Measurements from ENCODE around the gene GNB1L. TPM values are rescaled to one million over a fixed set of nuclear protein-coding genes. Genes with fewer than 3 reads are reported as not detected.

Gene GNB1L
- total RNA-seq, 1 experiment from 2014 or later = 15.8 TPM

DNA sequence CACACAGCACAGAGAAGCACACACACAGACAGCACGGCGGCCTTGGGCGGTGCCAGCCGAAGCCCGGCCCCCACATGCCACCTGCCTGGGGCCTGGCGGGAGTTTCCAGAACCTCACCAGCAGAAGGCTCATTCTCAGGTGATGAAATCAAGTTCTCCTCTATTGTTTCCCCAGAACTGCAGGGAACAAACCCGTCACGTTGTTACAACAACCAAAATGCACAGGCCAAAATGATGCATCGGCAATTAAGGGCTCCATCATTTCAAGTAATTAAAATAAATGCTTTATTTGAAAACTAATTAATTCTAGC lies 30.8 kb downstream of the GNB1L start:
- CTCF ChIA-PET = no interaction called here
- intact Hi-C loops (cut with micrococcal nuclease; ENCODE audit: unreplicated experiment) = no loop called here
- TF ChIP-seq CTCF (IDR thresholded peaks at IDR 0.05; ENCODE audit: insufficient read depth in 1 of 2, low read depth in 1 of 2, low read length in 1 of 2, severe bottlenecking in 1 of 2, unreplicated experiment in 1 of 2) = no peak
- Histone ChIP-seq H3K9me3 (no peaks in the 10 kb centered on the region), H3K4me1 (peaks cover 17% of the 10 kb centered on the region), H3K27me3 (replicated peaks; ENCODE audit: control insufficient read depth, insufficient read depth, low read length) (no peaks in the 10 kb centered on the region), H3K36me3 (ENCODE audit: control insufficient read depth, insufficient read depth, low read length) (no peaks in the 10 kb centered on the region), H3K4me3 (ENCODE audit: low read depth, low read length) (no peak overlapping the region)
- no peaks in the 10 kb centered on the region for H3K9me3 Mint-ChIP-seq (ENCODE audit: unreplicated experiment)
- H3K36me3 Mint-ChIP-seq (ENCODE audit: insufficient read depth, unreplicated experiment) = peaks cover 4% of the 10 kb centered on the region
- no peak overlapping the region for H3K27ac Mint-ChIP-seq (ENCODE audit: unreplicated experiment)
- no TSS peak for BruUV-seq (replicated peaks)
- POLR2A ChIA-PET = no interaction called here
- DNase-seq = no peak
- H3K27me3 Mint-ChIP-seq (ENCODE audit: insufficient read depth, unreplicated experiment) = no peaks in the 10 kb centered on the region
- peaks cover 6% of the 10 kb centered on the region for H3K4me1 Mint-ChIP-seq (ENCODE audit: low read depth, unreplicated experiment)
- H3K4me3 Mint-ChIP-seq (ENCODE audit: unreplicated experiment) = no peak overlapping the region

DNA sequence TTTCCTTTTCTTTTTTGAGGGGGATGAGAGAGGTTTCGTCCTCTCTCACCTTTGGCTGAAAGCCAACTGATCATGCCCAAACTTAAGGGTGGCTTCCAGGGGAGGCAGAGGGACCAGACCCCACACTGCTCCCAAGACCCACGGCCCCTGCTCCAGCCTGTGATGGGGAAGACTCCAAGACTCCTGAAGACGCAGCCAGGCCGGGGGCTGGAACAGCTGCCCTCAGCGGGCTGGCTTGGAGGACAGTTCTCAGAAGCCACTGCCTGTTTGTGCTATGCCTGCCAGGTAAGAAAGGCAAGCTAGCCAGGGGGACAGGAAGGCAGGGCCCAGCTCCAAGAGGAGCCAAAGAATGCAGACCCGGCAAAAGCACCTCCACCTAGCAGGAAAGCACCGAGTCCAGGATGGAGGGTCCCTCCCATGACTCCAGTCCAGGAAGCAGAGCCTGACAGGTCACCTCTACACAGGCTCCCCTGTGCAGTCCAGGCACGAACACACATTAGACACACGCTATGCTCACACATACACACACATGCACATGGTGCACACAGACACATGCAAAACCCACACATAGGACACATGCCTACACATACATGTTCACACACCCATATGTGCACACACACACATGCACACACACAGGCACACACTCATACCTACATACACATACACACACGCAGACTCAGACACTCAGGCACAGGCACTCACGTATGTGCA lies 31.3 kb downstream of the GNB1L start:
- BruUV-seq (replicated peaks) = no TSS peak
- intact Hi-C loops (cut with micrococcal nuclease; ENCODE audit: unreplicated experiment) = no loop called here
- no peak overlapping the region for H3K4me3 ChIP-seq (ENCODE audit: low read depth, low read length)
- H3K9me3 Mint-ChIP-seq (ENCODE audit: unreplicated experiment) = no peaks in the 10 kb centered on the region
- no peaks in the 10 kb centered on the region for H3K27me3 ChIP-seq (replicated peaks; ENCODE audit: control insufficient read depth, insufficient read depth, low read length)
- H3K36me3 ChIP-seq (ENCODE audit: control insufficient read depth, insufficient read depth, low read length) = no peaks in the 10 kb centered on the region
- H3K36me3 Mint-ChIP-seq (ENCODE audit: insufficient read depth, unreplicated experiment) = peaks cover 5% of the 10 kb centered on the region
- ChIA-PET CTCF (no interaction called here), POLR2A (no interaction called here)
- no peak overlapping the region for H3K4me3 Mint-ChIP-seq (ENCODE audit: unreplicated experiment)
- H3K4me1 ChIP-seq = peaks cover 17% of the 10 kb centered on the region
- DNase-seq = no peak
- no peaks in the 10 kb centered on the region for H3K27me3 Mint-ChIP-seq (ENCODE audit: insufficient read depth, unreplicated experiment)
- H3K9me3 ChIP-seq = no peaks in the 10 kb centered on the region
- no peak overlapping the region for H3K27ac Mint-ChIP-seq (ENCODE audit: unreplicated experiment)
- no peak for TF ChIP-seq CTCF (IDR thresholded peaks at IDR 0.05; ENCODE audit: insufficient read depth in 1 of 2, low read depth in 1 of 2, low read length in 1 of 2, severe bottlenecking in 1 of 2, unreplicated experiment in 1 of 2)
- peaks cover 6% of the 10 kb centered on the region for H3K4me1 Mint-ChIP-seq (ENCODE audit: low read depth, unreplicated experiment)

DNA sequence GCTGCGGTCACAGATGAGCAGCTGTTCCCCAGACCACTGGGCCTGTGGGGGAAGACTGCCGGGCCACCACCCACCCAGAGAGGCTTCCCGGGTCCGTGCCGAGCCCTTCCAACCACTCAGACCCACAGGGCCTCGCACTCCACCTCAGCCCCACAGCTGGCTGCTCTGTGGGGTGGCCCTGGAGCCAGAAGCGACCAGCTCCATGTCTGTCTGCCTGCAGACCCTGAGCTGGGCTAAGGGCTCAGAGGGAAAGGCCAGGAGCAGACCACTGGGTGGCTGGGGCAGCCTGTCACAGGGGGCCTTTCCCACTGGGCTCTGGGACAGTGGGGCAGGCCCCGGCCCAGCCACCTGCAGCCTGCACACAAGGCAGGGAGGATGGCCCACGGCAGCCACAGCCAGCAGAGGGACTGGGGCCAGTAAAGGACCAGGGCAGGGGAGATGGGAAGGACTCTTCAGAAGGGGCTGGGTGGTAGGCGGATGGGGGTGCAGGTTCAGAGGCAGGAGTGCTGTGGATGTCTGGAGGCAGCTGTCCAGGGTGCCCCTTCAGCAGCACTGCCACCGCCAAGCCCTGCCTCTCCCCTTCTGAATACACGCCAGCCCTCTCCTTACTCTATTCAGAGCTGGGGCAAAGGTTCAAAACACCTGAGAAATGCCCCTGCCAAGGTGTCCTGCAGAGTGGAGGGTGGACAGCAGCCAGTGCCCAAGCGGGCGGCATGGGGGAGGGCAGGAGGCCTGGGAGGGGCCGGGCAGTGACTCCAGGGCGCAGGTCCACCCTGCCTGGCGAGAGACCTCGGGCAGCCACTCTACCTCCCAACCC lies 32.2 kb downstream of the GNB1L start:
- DNase-seq = no peak
- Mint-ChIP-seq H3K36me3 (ENCODE audit: insufficient read depth, unreplicated experiment) (peaks cover 5% of the 10 kb centered on the region), H3K27me3 (ENCODE audit: insufficient read depth, unreplicated experiment) (no peaks in the 10 kb centered on the region), H3K9me3 (ENCODE audit: unreplicated experiment) (no peaks in the 10 kb centered on the region), H3K4me1 (ENCODE audit: low read depth, unreplicated experiment) (peaks cover 6% of the 10 kb centered on the region), H3K4me3 (ENCODE audit: unreplicated experiment) (no peak overlapping the region), H3K27ac (ENCODE audit: unreplicated experiment) (no peak overlapping the region)
- Histone ChIP-seq H3K9me3 (no peaks in the 10 kb centered on the region), H3K4me3 (ENCODE audit: low read depth, low read length) (no peak overlapping the region), H3K27me3 (replicated peaks; ENCODE audit: control insufficient read depth, insufficient read depth, low read length) (no peaks in the 10 kb centered on the region), H3K36me3 (ENCODE audit: control insufficient read depth, insufficient read depth, low read length) (no peaks in the 10 kb centered on the region), H3K4me1 (peaks cover 17% of the 10 kb centered on the region)
- intact Hi-C loops (cut with micrococcal nuclease; ENCODE audit: unreplicated experiment) = no loop called here
- BruUV-seq (replicated peaks) = no TSS peak
- POLR2A ChIA-PET = no interaction called here
- TF ChIP-seq CTCF (IDR thresholded peaks at IDR 0.05; ENCODE audit: insufficient read depth in 1 of 2, low read depth in 1 of 2, low read length in 1 of 2, severe bottlenecking in 1 of 2, unreplicated experiment in 1 of 2) = no peak
- CTCF ChIA-PET = interaction anchor here (0.6 kb wide), 1 partner anchor 149 kb away, joined by 3 read pairs; no protein-coding TSS in a partner anchor
